ENCODE measurements around the gene NACC2. TPM values are rescaled to one million over a fixed set of nuclear protein-coding genes. Genes with fewer than 3 reads are reported as not detected.

NACC2 gene
- total RNA-seq, 2 donors from 2014 or later, result 24.5 to 55.2 TPM

GRCh38 chr9:136013524-136014034, 81.5 kb downstream of the NACC2 start:
- Histone ChIP-seq H3K36me3 (no peaks in the 10 kb centered on the region), H3K4me1 (replicated peaks) (no peaks in the 10 kb centered on the region), H3K4me3 (no peak overlapping the region), H3K27ac (no peak overlapping the region), H3K9me3 (no peaks in the 10 kb centered on the region), H3K27me3 (replicated peaks; ENCODE audit: insufficient read depth) (no peaks in the 10 kb centered on the region)
- no peak for TF ChIP-seq POLR2AphosphoS5 (IDR thresholded peaks at IDR 0.05)
- no peak for TF ChIP-seq CTCF (IDR thresholded peaks at IDR 0.05)
- no peak for TF ChIP-seq POLR2A (IDR thresholded peaks at IDR 0.05)
- 94% methylated on average over 21 of the region's 21 CpGs for whole genome bisulfite sequencing
- DNase-seq (ENCODE audit: low spot score), result no peak
- intact Hi-C loops (cut with DNase I), result no loop called here

DNA sequence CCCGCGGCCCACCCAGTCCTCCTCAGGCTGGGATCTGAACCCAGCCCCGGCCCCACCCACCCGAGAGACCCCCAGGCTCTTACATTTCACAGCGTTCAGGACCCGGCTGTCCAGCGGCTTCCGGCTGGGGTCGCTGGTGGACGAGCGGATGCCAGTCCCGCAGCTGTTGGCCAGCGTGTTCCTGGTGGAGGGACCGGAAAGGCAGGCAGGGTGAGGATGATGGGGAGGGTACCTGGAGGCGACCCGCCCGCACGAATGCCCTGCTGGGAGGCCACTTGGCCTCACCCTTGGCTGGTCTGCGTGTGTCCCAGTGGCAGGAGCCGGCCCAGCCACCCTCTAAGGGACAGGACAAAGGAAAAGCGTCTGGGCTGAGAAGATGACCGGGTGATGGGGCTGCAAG, 82.0 kb downstream of the NACC2 start:
- H3K27me3 ChIP-seq (replicated peaks; ENCODE audit: insufficient read depth), result no peaks in the 10 kb centered on the region
- 89% methylated on average over 22 of the region's 22 CpGs for WGBS
- no peak for TF ChIP-seq POLR2A (IDR thresholded peaks at IDR 0.05)
- intact Hi-C loops (cut with DNase I), result no loop called here
- no peaks in the 10 kb centered on the region for H3K9me3 ChIP-seq
- H3K4me3 ChIP-seq, result no peak overlapping the region
- H3K4me1 ChIP-seq (replicated peaks), result no peaks in the 10 kb centered on the region
- no peaks in the 10 kb centered on the region for H3K36me3 ChIP-seq
- DNase-seq (ENCODE audit: low spot score), result no peak
- no peak overlapping the region for H3K27ac ChIP-seq

DNA sequence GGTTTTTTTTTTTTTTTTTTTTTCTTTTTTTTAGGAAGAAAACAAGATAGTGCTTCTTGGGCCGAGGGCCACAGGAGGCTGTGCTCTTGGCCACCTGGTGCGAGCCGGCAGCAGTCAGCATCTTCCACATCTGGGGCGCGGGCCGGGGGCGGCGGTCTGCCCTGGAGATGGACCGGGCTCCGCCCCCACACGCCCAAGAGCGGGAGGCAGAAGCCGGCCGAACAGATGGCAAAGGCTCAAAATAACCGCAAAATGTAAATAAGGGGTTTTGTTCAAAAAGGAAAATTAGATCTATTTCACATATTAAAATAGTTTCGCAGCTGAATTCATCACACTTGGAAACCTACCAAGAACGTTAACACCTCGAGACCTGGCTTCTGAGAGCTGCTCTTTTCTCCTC, 82.4 kb downstream of the NACC2 start:
- H3K4me3 ChIP-seq, result no peak overlapping the region
- no peaks in the 10 kb centered on the region for H3K27me3 ChIP-seq (replicated peaks; ENCODE audit: insufficient read depth)
- DNase-seq (ENCODE audit: low spot score), result no peak
- peak overlapping the region in 1 of 2 donors; percentile 43 for H3K27ac ChIP-seq
- H3K36me3 ChIP-seq, result no peaks in the 10 kb centered on the region
- intact Hi-C loops (cut with DNase I), result no loop called here
- no peaks in the 10 kb centered on the region for H3K4me1 ChIP-seq (replicated peaks)
- H3K9me3 ChIP-seq, result no peaks in the 10 kb centered on the region
- TF ChIP-seq POLR2A (IDR thresholded peaks at IDR 0.05) (no peak), POLR2AphosphoS5 (IDR thresholded peaks at IDR 0.05) (no peak), CTCF (IDR thresholded peaks at IDR 0.05) (no peak)
- 75% methylated on average over 18 of the region's 18 CpGs for WGBS

DNA sequence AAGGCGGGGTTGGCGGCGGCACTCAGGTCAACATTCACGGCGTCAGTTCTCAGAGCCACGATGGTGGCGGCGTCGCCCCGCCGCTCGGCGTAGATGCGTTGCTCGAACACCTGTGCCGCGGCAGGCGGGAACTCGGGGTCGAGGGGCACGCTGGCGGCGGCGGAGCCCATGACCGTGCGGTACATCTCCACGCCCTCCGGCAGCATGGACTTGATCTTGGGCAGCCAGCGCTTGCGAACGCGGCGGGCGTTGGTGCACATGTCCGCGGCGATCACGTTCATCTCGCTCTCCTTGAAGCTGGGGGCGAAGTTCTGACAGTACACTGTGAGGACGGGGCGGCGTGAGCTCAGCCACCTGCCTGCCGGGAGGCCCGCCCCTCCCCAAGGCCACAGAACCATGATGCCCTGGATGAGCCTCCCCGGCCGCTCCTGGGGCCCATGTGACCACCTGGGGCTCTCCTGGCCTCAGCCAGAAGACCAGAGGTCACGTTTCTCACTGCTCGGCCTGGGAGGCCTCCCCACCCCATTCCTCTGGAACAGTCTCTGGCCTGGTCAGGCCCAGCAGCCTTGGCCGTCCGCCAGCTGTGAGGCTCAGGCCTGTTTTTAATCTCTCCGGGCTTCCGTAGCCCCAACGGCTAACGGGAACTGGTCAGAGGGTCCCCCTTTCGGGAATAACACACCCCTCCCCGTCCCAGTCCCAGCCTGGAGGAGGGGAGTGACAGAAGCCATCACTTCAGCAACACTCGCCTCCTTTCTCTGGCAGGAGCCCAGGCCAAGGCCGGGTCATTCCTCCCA, 83.2 kb downstream of the NACC2 start:
- H3K36me3 ChIP-seq, result no peaks in the 10 kb centered on the region
- H3K4me3 ChIP-seq, result no peak overlapping the region
- peak overlapping the region in 1 of 2 donors; percentile 43 for H3K27ac ChIP-seq
- H3K27me3 ChIP-seq (replicated peaks; ENCODE audit: insufficient read depth), result no peaks in the 10 kb centered on the region
- no peaks in the 10 kb centered on the region for H3K9me3 ChIP-seq
- WGBS, result 81% methylated on average over 42 of the region's 59 CpGs
- no peak for DNase-seq (ENCODE audit: low spot score)
- intact Hi-C loops (cut with DNase I), result no loop called here
- H3K4me1 ChIP-seq (replicated peaks), result no peaks in the 10 kb centered on the region
- TF ChIP-seq POLR2AphosphoS5 (IDR thresholded peaks at IDR 0.05), result peak; percentile 27
- no peak for TF ChIP-seq POLR2A (IDR thresholded peaks at IDR 0.05)

DNA sequence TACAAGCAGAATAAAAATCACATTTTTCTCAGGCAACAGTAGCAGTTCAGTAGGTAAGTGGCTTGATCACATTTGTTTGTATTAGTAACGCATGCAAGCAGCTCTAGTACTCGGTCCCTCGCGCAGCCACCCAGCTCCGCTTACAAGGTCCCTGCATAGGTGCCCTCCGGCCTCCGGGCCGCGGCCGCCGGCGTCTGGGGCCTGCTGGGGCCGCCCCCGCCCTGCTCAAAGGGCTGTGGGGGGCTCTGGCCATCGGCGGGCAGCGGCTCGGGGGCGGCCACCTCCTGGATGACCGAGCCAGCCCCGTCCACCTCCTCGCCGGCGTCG, 83.8 kb downstream of the NACC2 start:
- H3K27ac ChIP-seq, result peak overlapping the region in 1 of 2 donors; percentile 43
- intact Hi-C loops (cut with DNase I), result no loop called here
- DNase-seq (ENCODE audit: low spot score), result no peak
- no peak overlapping the region for H3K4me3 ChIP-seq
- H3K9me3 ChIP-seq, result no peaks in the 10 kb centered on the region
- H3K36me3 ChIP-seq, result no peaks in the 10 kb centered on the region
- H3K4me1 ChIP-seq (replicated peaks), result no peaks in the 10 kb centered on the region
- no peaks in the 10 kb centered on the region for H3K27me3 ChIP-seq (replicated peaks; ENCODE audit: insufficient read depth)
- WGBS, result 79% methylated on average over 18 of the region's 25 CpGs
- TF ChIP-seq POLR2A (IDR thresholded peaks at IDR 0.05) (no peak), CTCF (IDR thresholded peaks at IDR 0.05) (no peak), POLR2AphosphoS5 (IDR thresholded peaks at IDR 0.05) (no peak)

Measured in prostate gland (tissue), 2 donors.